ENCODE measurements around the gene RNF144B. TPM values are rescaled to one million over a fixed set of nuclear protein-coding genes. Genes with fewer than 3 reads are reported as not detected.

Gene RNF144B
- total RNA-seq, 1 experiment from 2014 or later, result 2.3 TPM

- Histone ChIP-seq H2BK15ac (ENCODE audit: low read depth, low read length) (no peak overlapping the region), H4K20me1 (ENCODE audit: control insufficient read depth, insufficient read depth, insufficient read length) (no peaks in the 10 kb centered on the region), H3K4ac (ENCODE audit: low read depth, low read length) (no peak overlapping the region), H3K27ac (ENCODE audit: insufficient read length, low read depth, low read length) (no peak overlapping the region), H3K27me3 (ENCODE audit: insufficient read depth, low read length) (no peaks in the 10 kb centered on the region), H3K56ac (ENCODE audit: insufficient read length, low read depth, low read length) (no peak overlapping the region), H4K91ac (ENCODE audit: insufficient read length, low read depth, low read length) (no peak overlapping the region), H2AFZ (ENCODE audit: low read length) (no peak overlapping the region), H3K79me2 (ENCODE audit: insufficient read depth, low read length) (no peaks in the 10 kb centered on the region; the same call in 1 of the 2 replicates), H2BK5ac (ENCODE audit: insufficient read length, low read length) (no peak overlapping the region), H2BK12ac (ENCODE audit: insufficient read length, low read depth, low read length) (no peak overlapping the region), H3K9ac (ENCODE audit: extremely low read depth, insufficient read length, low read length) (no peak overlapping the region), H2AK5ac (ENCODE audit: insufficient read length, low read length) (no peak overlapping the region), H3K4me1 (ENCODE audit: insufficient read depth, low read length) (peaks cover 2% of the 10 kb centered on the region), H4K8ac (replicated peaks; ENCODE audit: insufficient read length, low read depth, low read length) (no peak overlapping the region), H4K5ac (ENCODE audit: insufficient read length, low read depth, low read length) (no peak overlapping the region), H2BK20ac (ENCODE audit: low read depth, low read length, poor library complexity, severe bottlenecking) (no peak overlapping the region), H3K9me3 (ENCODE audit: control insufficient read depth, low read depth, low read length) (no peaks in the 10 kb centered on the region), H3K4me2 (ENCODE audit: insufficient read depth, insufficient read length, low read length) (no peak overlapping the region), H3K18ac (ENCODE audit: insufficient read length, low read depth, low read length) (no peak overlapping the region), H3K23ac (ENCODE audit: insufficient read length, low read depth, low read length) (no peak overlapping the region), H3T11ph (ENCODE audit: low read length) (no peak overlapping the region), H3K14ac (ENCODE audit: insufficient read depth, low read length) (no peak overlapping the region), H3K23me2 (ENCODE audit: insufficient read length, low read depth, low read length, poor library complexity, severe bottlenecking) (no peaks in the 10 kb centered on the region), H3K79me1 (ENCODE audit: insufficient read depth, low read depth, low read length, poor library complexity, severe bottlenecking) (no peaks in the 10 kb centered on the region), H2BK120ac (ENCODE audit: low read depth, low read length, poor library complexity, severe bottlenecking) (no peak overlapping the region)
- Mint-ChIP-seq H3K4me3 (no peak overlapping the region), H3K36me3 (ENCODE audit: insufficient read depth in 1 of 3, low read depth in 3 of 3) (no peaks in the 10 kb centered on the region), H3K27me3 (ENCODE audit: low read depth) (no peaks in the 10 kb centered on the region), H3K4me1 (peaks cover 10 to 15% of the 10 kb centered on the region in 2 experiments), H3K9me3 (no peaks in the 10 kb centered on the region), H3K27ac (peak overlapping the region in 1 of 3 experiments; percentile 22; a peak in 3 of 7 replicates)
- DNase-seq, result no peak
- no CpG with 5 or more reads among the region's 3 CpGs for WGBS (ENCODE audit: extremely low coverage, insufficient read length, low lambda C conversion rate)
- no peak for TF ChIP-seq CTCF (conservative IDR thresholded peaks at IDR 0.05)
These were observed 45.5 kb downstream of the RNF144B start for GRCh38 chr6:18432619-18433018.

Data from H9 (cell line).